ENCODE measurements around the gene NPC1L1.

NPC1L1 gene, protein sequence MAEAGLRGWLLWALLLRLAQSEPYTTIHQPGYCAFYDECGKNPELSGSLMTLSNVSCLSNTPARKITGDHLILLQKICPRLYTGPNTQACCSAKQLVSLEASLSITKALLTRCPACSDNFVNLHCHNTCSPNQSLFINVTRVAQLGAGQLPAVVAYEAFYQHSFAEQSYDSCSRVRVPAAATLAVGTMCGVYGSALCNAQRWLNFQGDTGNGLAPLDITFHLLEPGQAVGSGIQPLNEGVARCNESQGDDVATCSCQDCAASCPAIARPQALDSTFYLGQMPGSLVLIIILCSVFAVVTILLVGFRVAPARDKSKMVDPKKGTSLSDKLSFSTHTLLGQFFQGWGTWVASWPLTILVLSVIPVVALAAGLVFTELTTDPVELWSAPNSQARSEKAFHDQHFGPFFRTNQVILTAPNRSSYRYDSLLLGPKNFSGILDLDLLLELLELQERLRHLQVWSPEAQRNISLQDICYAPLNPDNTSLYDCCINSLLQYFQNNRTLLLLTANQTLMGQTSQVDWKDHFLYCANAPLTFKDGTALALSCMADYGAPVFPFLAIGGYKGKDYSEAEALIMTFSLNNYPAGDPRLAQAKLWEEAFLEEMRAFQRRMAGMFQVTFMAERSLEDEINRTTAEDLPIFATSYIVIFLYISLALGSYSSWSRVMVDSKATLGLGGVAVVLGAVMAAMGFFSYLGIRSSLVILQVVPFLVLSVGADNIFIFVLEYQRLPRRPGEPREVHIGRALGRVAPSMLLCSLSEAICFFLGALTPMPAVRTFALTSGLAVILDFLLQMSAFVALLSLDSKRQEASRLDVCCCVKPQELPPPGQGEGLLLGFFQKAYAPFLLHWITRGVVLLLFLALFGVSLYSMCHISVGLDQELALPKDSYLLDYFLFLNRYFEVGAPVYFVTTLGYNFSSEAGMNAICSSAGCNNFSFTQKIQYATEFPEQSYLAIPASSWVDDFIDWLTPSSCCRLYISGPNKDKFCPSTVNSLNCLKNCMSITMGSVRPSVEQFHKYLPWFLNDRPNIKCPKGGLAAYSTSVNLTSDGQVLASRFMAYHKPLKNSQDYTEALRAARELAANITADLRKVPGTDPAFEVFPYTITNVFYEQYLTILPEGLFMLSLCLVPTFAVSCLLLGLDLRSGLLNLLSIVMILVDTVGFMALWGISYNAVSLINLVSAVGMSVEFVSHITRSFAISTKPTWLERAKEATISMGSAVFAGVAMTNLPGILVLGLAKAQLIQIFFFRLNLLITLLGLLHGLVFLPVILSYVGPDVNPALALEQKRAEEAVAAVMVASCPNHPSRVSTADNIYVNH (N-terminal part only)

GRCh38 chr7:44541028-44541869 is at the start of gene NPC1L1:
TSS of gene NPC1L1 (minus strand) at chr7:44541330. CDS start at chr7:44541259, 71 bp downstream.
- no peak for DNase-seq

DNA sequence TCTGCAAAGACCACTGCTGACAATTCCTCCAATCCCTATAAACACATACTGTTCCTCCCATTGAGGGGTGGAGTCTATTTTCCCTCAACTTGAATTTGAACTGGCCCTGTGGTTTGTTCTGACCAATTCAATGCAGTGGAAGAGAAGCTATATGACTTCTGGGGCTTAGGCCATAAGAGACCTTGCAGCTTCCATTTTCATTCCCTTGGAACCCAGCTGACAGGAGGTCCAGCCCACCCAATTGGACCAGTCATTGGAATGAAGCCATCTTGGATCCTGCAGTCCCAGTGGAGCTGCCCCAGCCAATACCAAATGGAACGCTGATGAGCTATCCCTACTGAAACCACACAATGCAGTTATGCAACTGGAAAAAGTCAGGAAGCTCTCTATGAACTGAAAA is 49.8 kb upstream of the NPC1L1 start:
- no peak for DNase-seq

- DNase-seq, result peak; percentile 66
Observed at GRCh38 chr7:44587843-44588711, 46.9 kb upstream of the NPC1L1 start.

GRCh38 chr7:44583146-44583865 is 42.2 kb upstream of the NPC1L1 start:
- DNase-seq, result no peak

DNA sequence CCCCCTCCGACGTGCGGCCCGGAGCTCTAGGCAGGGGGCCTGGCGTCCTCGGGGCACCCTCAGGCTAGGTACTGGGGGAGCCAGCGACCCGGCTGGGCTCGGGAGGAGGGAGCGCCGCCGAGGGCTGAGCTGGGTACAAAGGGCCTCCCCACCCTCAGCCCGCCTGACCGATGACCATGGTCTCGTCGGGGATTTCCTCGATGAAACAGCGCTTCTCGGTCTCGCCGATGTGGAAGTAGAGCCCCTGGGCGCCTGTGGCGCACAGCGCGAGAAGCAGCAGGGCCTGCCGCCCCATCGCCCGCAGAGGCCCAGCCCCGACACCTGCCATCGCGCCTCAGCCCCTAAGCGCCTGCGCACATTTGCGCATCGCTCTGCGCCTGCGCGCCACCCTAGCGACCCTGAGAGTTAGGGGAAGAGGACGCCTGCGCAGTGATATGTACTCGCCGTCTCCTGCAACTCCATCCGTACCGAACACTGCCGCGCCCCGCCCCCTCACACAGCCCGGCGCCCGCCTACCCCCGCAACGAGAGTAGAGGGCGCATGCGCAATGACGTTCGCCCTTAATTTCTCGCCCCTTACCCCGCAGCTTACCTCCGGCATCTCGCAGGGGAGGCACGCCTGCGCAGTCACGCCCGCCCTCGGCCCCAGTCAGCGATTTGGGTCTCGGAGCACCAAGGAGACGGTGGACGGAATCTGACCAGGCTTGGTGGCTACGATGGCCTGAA is 40.9 kb upstream of the NPC1L1 start, which contains the start of gene TMED4:
TMED4 (minus strand) TSS at position 353 of the 725 bp plus-strand sequence; CDS start at position 328, 25 bp downstream.
- DNase-seq, result peak; percentile 100

DNA sequence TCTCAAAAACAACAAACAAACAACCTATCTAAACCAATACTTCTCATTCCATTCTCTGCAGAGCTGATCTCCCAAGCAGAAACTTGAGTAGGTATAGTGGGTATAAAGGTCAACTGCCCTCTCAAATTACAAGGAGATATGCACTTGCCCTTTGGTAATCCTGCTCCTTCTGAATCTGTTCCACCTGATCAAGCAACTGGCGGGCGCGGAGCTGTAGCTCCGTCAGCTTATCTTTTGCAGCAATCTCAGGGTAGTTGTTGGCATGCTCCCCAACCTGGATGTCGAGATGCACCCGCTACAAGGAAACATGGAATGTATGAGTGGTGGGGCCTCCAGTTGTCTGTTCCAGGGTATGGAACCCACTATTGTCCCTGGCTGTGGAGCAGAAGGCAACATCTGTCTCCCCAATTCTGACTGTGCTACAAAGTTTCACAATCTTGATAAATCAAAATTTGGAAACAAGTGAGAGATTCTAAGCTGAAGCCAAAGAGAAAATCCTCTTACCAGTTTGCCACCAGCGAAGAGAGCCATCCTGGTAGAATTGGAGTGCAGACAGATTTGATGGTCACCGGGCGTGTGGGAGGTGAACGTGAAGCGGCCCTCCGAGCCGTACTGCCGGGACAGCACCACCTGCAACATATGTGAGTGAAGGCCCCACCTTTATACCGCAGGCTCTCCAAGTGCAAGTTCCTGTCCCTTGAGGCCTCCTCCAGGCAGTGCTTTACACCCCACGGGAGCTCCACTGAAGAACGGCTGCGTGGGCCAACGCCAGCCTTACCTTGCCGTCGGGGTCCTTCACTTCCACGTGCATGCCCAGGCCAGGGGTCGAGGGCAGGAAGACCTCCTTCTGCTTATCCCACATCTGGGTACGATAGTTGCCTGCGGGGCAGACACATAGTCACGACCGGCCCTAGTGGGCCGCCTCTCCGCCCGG is 40.1 kb upstream of the NPC1L1 start:
- peak; percentile 67 for DNase-seq

- DNase-seq, result no peak
Observed at GRCh38 chr7:44576228-44576627, 35.1 kb upstream of the NPC1L1 start.

- no peak for DNase-seq
Observed at GRCh38 chr7:44575054-44575453, 33.9 kb upstream of the NPC1L1 start.

DNA sequence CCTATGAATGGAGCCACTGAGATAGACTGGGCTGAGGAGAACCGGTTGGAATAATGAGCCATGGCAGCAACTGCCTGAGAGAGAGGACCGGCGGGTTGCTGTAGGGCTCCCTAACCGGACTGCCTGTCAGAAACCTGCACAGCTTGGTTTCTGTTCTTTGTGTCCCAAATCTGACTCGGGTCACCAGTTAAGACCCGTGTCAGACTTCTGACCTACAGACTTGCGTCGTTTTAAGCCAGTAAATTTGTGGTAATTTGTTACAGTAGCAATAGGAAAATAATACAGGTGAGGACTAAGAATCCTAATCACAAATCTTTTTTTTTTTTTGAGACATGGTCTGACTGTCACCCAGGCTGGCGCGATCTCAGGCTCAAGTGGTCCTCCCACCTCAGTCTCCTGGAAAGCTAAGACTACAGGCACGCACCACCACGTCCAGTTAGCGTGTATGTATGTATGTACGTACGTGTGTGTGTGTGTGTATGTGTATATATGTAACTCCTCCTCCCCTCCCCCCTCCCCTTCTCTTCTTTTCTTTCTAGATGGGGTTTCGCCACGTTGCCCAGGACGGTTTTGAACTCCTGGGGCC is 33.2 kb upstream of the NPC1L1 start:
- no peak for DNase-seq

- peak; percentile 97 for DNase-seq
Observed at GRCh38 chr7:44573464-44574286, 32.5 kb upstream of the NPC1L1 start, which contains the start of gene DDX56. TSS of gene DDX56 (minus strand) at chr7:44573908. CDS start at chr7:44573895, 13 bp downstream.

- DNase-seq, result no peak
Observed at GRCh38 chr7:44572771-44573170, 31.6 kb upstream of the NPC1L1 start.

DNA sequence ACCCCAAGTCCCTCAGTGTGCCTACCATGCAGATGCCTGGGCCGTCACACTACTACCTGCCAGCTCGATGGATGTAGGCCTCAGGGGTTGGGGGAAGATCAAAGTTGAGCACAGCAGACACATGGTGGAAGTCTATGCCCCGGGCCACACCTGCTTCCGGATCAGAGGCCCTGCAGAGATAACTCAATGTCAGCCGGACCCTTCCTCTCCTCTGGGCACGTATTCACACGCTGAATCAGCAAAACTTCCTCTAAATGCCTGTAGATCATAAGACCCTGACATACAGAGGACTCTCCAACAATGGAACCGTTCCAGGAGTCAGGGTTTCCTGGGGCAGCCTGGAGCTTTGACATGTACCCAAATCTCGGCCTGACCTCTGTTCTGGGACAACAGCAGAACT is 28.8 kb upstream of the NPC1L1 start:
- DNase-seq, result no peak

DNA sequence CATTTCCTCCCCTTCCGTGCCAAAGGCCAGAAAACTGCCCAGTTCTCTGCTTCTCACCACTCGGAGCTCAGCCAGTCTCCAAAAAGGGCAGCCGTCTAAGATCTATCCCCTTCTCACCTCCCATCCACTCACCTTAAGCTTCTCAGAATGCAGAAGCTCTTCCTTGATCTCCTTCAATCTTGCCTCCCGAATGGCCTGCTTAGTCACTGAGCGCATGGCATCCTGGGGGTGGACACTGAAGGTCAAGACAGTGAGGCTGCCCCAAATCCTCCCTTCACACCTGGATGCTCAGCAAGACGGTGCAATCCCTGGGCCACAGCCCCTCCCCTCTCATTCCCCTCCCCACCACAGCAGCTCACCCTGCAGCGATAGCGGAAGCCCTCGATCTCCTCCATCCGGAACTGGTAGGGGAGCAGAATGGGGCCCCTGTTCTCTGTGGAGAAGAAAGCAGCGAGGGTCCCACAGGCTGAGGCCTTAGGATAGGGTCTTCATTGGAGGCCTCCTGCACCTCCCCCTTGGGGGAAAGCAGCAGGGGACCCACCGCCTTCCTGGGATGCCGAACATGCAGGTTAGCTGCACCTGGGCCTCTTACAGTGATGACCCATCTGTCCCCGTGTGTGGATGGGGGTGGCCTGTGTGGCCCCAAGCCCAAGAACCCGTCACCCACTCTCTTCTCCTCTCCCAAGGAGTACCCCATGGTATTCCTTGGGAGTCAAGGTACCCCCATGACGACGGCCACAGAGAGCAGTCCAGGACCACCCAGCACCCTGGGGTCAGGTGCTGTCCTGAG is 27.8 kb upstream of the NPC1L1 start:
- no peak for DNase-seq

- DNase-seq, result no peak
Observed at GRCh38 chr7:44567884-44568283, 26.8 kb upstream of the NPC1L1 start.

GRCh38 chr7:44566680-44567079 is 25.6 kb upstream of the NPC1L1 start:
- DNase-seq, result no peak
